Chondrocyte (in vitro differentiated cells): ENCODE measurements around the gene UVRAG. TPM values are rescaled to one million over a fixed set of nuclear protein-coding genes. Genes with fewer than 3 reads are reported as not detected.

ENCODE experiments used
- DNase-seq: peaks from one replicate; pipeline ENCODE4 v3.0.0; 2021; ENCODE audit warnings: mixed read lengths, low spot score
- H3K27ac Mint-ChIP-seq: one replicate; pipeline ENCODE4 v1.8.0; 2021; ENCODE audit warnings: mild to moderate bottlenecking, moderate library complexity, mixed read lengths; ENCODE audit not compliant: unreplicated experiment
- H3K27me3 Mint-ChIP-seq: 2 replicates; pipeline ENCODE4 v1.8.0; 2021; ENCODE audit warnings: low read depth, mixed read lengths
- H3K36me3 Mint-ChIP-seq: 2 replicates; pipeline ENCODE4 v1.8.0; 2021; ENCODE audit warnings: low read depth, mixed read lengths
- H3K4me1 Mint-ChIP-seq: 2 replicates; pipeline ENCODE4 v1.8.0; 2021; ENCODE audit warnings: low read depth, mild to moderate bottlenecking, mixed read lengths
- H3K4me3 Mint-ChIP-seq: one replicate; pipeline ENCODE4 v1.8.0; 2021; ENCODE audit warnings: mild to moderate bottlenecking, moderate library complexity, mixed read lengths; ENCODE audit not compliant: unreplicated experiment
- H3K9me3 Mint-ChIP-seq: 2 replicates; pipeline ENCODE4 v1.8.0; 2021; ENCODE audit warnings: low read depth, mixed read lengths
- total RNA-seq: library from RNA; stranded (reverse); gene quantifications from 3 replicates; pipeline ENCODE4 v1.2.1, GENCODE V29; 2021
- TF ChIP-seq, protein P1 (sequence below): fragments of 200-600 bp; sonication (generic); IDR thresholded peaks from 2 replicates; pipeline ENCODE4 v1.5.0; 2021; ENCODE audit warnings: antibody characterized with exemption, mild to moderate bottlenecking, moderate library complexity

The UVRAG gene
- total RNA-seq, 1 donor from 2014 or later = 16.9 TPM

DNA sequence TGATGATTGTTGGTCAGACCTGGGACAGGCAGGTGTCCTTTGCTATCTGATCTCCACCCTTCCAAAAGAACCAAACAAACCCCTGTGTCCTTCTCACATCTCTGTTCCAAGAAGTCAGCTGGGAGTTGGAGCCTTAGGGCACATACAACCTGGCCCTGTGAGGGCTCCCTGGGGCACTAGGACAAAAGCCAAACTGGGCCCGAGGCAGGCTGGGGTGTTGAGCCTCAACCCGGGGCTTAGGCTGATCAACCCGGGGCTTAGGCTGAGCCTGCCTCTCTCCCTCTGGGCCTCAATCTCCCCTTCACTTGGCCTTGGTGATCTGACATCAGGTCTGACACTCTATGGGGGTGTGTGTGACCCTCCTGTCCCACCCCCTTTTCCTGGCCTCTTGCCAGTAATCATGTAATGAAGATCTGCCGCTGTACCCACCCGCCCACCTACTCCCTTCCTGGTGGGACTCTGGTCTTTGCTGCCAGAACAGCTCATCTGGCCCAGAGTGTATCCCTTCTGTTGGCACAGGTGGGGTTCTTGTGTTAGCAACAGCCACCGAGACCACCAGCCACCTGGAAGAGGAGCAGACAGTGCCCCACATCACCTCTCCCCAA lies 22.8 kb upstream of the UVRAG start:
- Mint-ChIP-seq H3K27ac (no peak overlapping the region), H3K9me3 (no peaks in the 10 kb centered on the region), H3K27me3 (no peaks in the 10 kb centered on the region), H3K36me3 (no peaks in the 10 kb centered on the region), H3K4me3 (no peak overlapping the region), H3K4me1 (no peaks in the 10 kb centered on the region)
- no peak for DNase-seq
- TF ChIP-seq, protein P1, sequence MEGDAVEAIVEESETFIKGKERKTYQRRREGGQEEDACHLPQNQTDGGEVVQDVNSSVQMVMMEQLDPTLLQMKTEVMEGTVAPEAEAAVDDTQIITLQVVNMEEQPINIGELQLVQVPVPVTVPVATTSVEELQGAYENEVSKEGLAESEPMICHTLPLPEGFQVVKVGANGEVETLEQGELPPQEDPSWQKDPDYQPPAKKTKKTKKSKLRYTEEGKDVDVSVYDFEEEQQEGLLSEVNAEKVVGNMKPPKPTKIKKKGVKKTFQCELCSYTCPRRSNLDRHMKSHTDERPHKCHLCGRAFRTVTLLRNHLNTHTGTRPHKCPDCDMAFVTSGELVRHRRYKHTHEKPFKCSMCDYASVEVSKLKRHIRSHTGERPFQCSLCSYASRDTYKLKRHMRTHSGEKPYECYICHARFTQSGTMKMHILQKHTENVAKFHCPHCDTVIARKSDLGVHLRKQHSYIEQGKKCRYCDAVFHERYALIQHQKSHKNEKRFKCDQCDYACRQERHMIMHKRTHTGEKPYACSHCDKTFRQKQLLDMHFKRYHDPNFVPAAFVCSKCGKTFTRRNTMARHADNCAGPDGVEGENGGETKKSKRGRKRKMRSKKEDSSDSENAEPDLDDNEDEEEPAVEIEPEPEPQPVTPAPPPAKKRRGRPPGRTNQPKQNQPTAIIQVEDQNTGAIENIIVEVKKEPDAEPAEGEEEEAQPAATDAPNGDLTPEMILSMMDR = no peak

DNA sequence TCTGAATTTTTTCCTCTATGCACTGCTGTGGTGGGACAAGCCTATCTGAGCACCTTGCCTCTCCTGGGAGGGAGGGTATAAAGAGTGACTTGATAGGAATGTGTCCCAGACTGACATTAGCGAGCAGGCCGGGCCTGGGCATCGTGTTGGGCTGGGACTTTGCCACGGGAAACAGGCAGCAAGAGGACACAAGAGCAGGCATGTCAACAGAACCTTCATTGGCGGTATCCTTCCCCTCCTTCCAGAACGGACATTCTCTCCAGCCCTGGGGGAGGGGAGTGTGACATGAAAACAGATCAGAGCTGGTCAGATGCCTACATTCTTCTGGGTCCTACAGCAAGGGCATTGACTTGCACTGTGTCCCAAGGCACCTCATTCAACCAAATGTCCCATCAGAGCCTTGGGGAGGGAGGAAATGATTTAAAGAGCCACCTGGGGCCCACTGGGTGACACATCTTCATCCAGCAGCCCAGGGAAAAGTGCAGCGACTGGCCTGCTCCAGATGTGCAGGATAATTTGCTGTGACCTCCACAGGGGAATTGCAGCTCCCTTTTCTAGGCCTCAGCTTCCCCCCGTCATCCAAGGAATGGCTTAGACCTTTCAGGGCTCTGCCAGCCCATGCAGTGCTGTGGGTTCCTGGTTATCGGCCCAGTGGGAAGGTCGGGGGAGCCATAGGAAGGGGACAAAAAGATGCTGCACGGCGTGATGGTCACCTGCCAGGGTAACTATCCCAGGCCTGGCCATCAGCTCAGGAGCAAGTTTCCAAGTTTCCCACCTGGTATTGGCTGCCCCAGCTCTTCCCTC lies 21.8 kb upstream of the UVRAG start:
- DNase-seq = no peak
- Mint-ChIP-seq H3K27me3 (no peaks in the 10 kb centered on the region), H3K4me3 (no peak overlapping the region), H3K4me1 (peaks cover 4% of the 10 kb centered on the region), H3K27ac (no peak overlapping the region), H3K9me3 (no peaks in the 10 kb centered on the region), H3K36me3 (no peaks in the 10 kb centered on the region)
- TF ChIP-seq, protein P1 = no peak

DNA sequence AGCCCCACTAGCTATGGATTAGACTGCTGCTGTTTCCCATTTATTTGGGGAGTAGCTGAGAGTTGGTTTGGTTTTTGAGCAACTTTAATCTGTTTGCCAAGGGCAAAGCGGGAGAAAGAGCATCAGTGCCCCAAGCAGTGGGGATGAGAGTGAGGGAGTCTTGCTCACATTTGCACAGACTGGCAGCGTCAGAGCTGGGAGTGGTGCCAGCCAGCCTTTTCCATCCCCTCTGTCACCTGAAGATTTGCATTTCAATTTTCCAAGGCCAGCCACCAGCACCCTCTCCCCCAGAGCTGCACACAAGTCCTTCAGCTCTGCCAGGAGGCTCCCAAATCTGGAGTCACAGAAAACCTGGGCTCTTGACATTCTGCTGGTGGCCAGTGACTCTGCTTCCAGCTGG lies 21.0 kb upstream of the UVRAG start:
- no peaks in the 10 kb centered on the region for H3K9me3 Mint-ChIP-seq

DNA sequence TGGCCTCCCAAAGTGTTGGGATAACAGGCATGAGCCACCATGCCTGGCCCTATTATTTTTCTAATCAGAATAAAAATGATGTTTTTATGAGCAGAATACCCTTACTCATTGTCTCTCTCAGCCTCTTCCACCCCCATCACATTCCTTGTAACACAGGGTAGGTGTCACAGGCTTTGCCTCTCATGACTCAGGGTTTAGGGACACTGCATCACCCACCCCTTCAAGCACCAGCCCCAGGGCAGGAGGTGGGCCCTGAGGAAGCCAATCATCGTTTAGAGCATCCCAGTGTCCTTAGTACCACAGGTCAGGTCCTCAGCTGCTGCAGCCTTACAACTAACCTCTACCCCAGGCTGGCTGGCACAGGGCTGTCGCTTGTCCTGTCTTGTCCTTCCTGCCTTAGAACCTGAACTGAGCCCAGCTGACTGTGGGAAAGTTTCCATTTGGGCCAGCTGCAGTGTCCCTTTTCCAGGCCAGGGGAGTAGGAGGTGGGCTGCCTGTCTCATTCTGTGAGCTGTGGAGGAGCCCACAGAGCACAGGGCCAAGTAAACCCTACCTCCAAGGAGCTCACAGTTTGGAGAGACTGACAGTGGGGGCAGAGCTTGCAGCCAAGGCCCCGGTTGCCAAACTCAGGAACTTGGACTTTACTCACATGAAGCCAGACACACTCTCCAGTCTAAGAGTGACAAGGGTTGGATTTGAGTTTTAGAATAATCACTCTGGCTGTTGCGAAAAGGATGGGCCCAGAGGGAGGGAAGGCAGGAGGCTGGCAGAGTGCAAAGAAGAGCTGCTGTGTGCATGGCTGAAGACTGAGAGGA lies 19.5 kb upstream of the UVRAG start:
- H3K4me1 Mint-ChIP-seq = peaks cover 4% of the 10 kb centered on the region
- peak; percentile 36 for DNase-seq
- no peaks in the 10 kb centered on the region for H3K36me3 Mint-ChIP-seq
- H3K27ac Mint-ChIP-seq = no peak overlapping the region
- H3K9me3 Mint-ChIP-seq = no peaks in the 10 kb centered on the region
- H3K27me3 Mint-ChIP-seq = no peaks in the 10 kb centered on the region
- no peak overlapping the region for H3K4me3 Mint-ChIP-seq
- TF ChIP-seq, protein P1 = no peak

More for the DNA sequence above, 21.0 kb upstream of the UVRAG start:
- Mint-ChIP-seq H3K27ac (no peak overlapping the region), H3K4me1 (peaks cover 4% of the 10 kb centered on the region), H3K36me3 (no peaks in the 10 kb centered on the region), H3K4me3 (no peak overlapping the region), H3K27me3 (no peaks in the 10 kb centered on the region)
- TF ChIP-seq, protein P1 = no peak
- DNase-seq = no peak

DNA sequence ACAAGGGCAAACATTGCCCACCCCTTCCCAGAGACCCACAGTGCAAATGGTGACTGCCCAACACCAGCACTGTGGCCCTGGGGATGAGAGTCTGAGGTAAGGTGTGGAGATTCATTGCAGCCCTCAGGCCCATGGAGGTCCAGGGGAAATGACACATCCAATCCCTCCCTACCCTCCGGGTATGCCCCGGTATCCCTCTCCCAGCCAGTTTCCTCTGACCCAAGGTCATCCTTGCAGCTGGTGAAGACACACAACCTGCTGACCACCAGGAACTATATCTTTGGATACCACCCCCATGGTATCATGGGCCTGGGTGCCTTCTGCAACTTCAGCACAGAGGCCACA lies 18.9 kb upstream of the UVRAG start:
- Mint-ChIP-seq H3K4me3 (no peak overlapping the region), H3K27me3 (no peaks in the 10 kb centered on the region), H3K9me3 (no peaks in the 10 kb centered on the region), H3K27ac (no peak overlapping the region), H3K4me1 (peaks cover 4% of the 10 kb centered on the region), H3K36me3 (no peaks in the 10 kb centered on the region)
- peak; percentile 26 for DNase-seq
- TF ChIP-seq, protein P1 = no peak
